ENCODE results near the gene ZNF567. TPM values are rescaled to one million over a fixed set of nuclear protein-coding genes. Genes with fewer than 3 reads are reported as not detected.

Gene ZNF567
- polyA plus RNA-seq, 3 donors, result 0.84 to 1.7 (median 1.5) TPM

DNA sequence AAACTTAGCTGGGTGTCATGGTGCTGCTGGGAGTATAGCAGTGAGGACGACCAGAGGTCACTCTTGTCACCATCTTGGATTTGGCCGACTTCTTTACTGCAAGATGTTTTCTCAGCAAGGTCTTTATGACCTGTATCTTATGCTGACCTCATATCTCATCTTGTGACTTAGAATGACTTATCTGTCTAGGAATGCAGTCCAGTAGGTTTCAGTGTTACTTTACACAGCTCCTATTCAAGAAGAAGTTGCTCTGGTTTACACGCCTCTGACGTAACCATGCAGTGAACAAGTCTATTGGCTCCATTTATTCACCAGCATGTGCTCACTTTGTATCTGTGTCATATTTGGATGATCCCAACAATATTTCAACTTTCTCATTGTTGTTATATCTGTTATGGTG is 58.5 kb downstream of the ZNF567 start:
- intact Hi-C loops (cut with micrococcal nuclease), result no loop called here
- Histone ChIP-seq H4K20me1 (ENCODE audit: insufficient read depth, low read length) (no peaks in the 10 kb centered on the region), H3K4me2 (replicated peaks; ENCODE audit: extremely low read depth, low read length, poor library complexity, severe bottlenecking) (no peak overlapping the region), H3K79me2 (ENCODE audit: insufficient read depth, low read length) (no peaks in the 10 kb centered on the region), H3K9ac (ENCODE audit: insufficient read depth, low read length, poor library complexity, severe bottlenecking) (no peak overlapping the region), H3K36me3 (replicated peaks in 1 of 2; ENCODE audit: control insufficient read depth in 1 of 2, insufficient read depth in 2 of 2, low read length in 2 of 2) (peaks cover 17 to 54% of the 10 kb centered on the region in 2 donors), H3K9me3 (replicated peaks in 1 of 2; ENCODE audit: control insufficient read depth in 1 of 2, insufficient read depth in 1 of 2, low read length in 2 of 2) (peaks cover 90 to 100% of the 10 kb centered on the region in 2 donors), H3K4me3 (replicated peaks in 1 of 3; ENCODE audit: low read depth in 2 of 3, low read length in 3 of 3) (peak overlapping the region in 1 of 3 experiments; percentile 45), H3K27me3 (ENCODE audit: control insufficient read depth in 2 of 2, insufficient read depth in 2 of 2, low read length in 2 of 2) (no peaks in the 10 kb centered on the region), H2AFZ (ENCODE audit: insufficient read depth, low read depth, low read length, poor library complexity, severe bottlenecking) (no peak overlapping the region), H3K27ac (ENCODE audit: low read depth in 1 of 2, low read length in 2 of 2) (no peak overlapping the region), H3K4me1 (ENCODE audit: control insufficient read depth in 1 of 2, insufficient read depth in 2 of 2, low read length in 2 of 2) (no peaks in the 10 kb centered on the region)
- H3K27ac Mint-ChIP-seq, result no peak overlapping the region
- no peak for DNase-seq
- no peaks in the 10 kb centered on the region for H3K4me1 Mint-ChIP-seq
- peaks cover 34 to 45% of the 10 kb centered on the region in 2 donors for H3K36me3 Mint-ChIP-seq
- WGBS (ENCODE audit: insufficient coverage), result 100% methylated on average over 2 of the region's 4 CpGs
- TF ChIP-seq, protein P1, sequence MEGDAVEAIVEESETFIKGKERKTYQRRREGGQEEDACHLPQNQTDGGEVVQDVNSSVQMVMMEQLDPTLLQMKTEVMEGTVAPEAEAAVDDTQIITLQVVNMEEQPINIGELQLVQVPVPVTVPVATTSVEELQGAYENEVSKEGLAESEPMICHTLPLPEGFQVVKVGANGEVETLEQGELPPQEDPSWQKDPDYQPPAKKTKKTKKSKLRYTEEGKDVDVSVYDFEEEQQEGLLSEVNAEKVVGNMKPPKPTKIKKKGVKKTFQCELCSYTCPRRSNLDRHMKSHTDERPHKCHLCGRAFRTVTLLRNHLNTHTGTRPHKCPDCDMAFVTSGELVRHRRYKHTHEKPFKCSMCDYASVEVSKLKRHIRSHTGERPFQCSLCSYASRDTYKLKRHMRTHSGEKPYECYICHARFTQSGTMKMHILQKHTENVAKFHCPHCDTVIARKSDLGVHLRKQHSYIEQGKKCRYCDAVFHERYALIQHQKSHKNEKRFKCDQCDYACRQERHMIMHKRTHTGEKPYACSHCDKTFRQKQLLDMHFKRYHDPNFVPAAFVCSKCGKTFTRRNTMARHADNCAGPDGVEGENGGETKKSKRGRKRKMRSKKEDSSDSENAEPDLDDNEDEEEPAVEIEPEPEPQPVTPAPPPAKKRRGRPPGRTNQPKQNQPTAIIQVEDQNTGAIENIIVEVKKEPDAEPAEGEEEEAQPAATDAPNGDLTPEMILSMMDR (IDR thresholded peaks at IDR 0.05), result no peak
- H3K9me3 Mint-ChIP-seq, result peaks cover 46 to 98% (median 96%) of the 10 kb centered on the region in 7 donors
- H3K27me3 Mint-ChIP-seq (ENCODE audit: low read depth in 3 of 3), result no peaks in the 10 kb centered on the region
- no peak overlapping the region for H3K4me3 Mint-ChIP-seq

- H3K9me3 ChIP-seq (replicated peaks in 1 of 2; ENCODE audit: control insufficient read depth in 1 of 2, insufficient read depth in 1 of 2, low read length in 2 of 2), result peaks cover 85 to 100% of the 10 kb centered on the region in 2 donors
- Mint-ChIP-seq H3K27me3 (ENCODE audit: low read depth in 3 of 3) (no peaks in the 10 kb centered on the region), H3K4me3 (no peak overlapping the region), H3K9me3 (peaks cover 45 to 99% (median 97%) of the 10 kb centered on the region in 7 donors), H3K27ac (no peak overlapping the region), H3K4me1 (no peaks in the 10 kb centered on the region), H3K36me3 (peaks cover 47 to 64% of the 10 kb centered on the region in 2 donors)
- WGBS (ENCODE audit: insufficient coverage), result 100% methylated on average over 1 of the region's 10 CpGs
- peak overlapping the region in 1 of 3 experiments; percentile 45 for H3K4me3 ChIP-seq (replicated peaks in 1 of 3; ENCODE audit: low read depth in 2 of 3, low read length in 3 of 3)
- no peaks in the 10 kb centered on the region for H4K20me1 ChIP-seq (ENCODE audit: insufficient read depth, low read length)
- TF ChIP-seq, protein P1 (IDR thresholded peaks at IDR 0.05), result no peak
- no peaks in the 10 kb centered on the region for H3K27me3 ChIP-seq (ENCODE audit: control insufficient read depth in 2 of 2, insufficient read depth in 2 of 2, low read length in 2 of 2)
- no peak for DNase-seq
- H3K36me3 ChIP-seq (replicated peaks in 1 of 2; ENCODE audit: control insufficient read depth in 1 of 2, insufficient read depth in 2 of 2, low read length in 2 of 2), result peaks cover 23 to 72% of the 10 kb centered on the region in 2 donors
- no peak overlapping the region for H3K9ac ChIP-seq (ENCODE audit: insufficient read depth, low read length, poor library complexity, severe bottlenecking)
- H3K4me2 ChIP-seq (replicated peaks; ENCODE audit: extremely low read depth, low read length, poor library complexity, severe bottlenecking), result no peak overlapping the region
- no peak overlapping the region for H2AFZ ChIP-seq (ENCODE audit: insufficient read depth, low read depth, low read length, poor library complexity, severe bottlenecking)
- H3K27ac ChIP-seq (ENCODE audit: low read depth in 1 of 2, low read length in 2 of 2), result no peak overlapping the region
- H3K79me2 ChIP-seq (ENCODE audit: insufficient read depth, low read length), result no peaks in the 10 kb centered on the region
- intact Hi-C loops (cut with micrococcal nuclease), result no loop called here
- no peaks in the 10 kb centered on the region for H3K4me1 ChIP-seq (ENCODE audit: control insufficient read depth in 1 of 2, insufficient read depth in 2 of 2, low read length in 2 of 2)
These were observed 60.3 kb downstream of the ZNF567 start for GRCh38 chr19:36747750-36748149.

Data from CD14-positive monocyte (primary cell).